Liver (tissue), 9 donors: ENCODE measurements around the gene OXCT1. TPM values are rescaled to one million over a fixed set of nuclear protein-coding genes. Genes with fewer than 3 reads are reported as not detected.

ENCODE experiments used
- DNase-seq: peaks from one replicate; pipeline ENCODE4 v3.0.0-alpha.2; 2017; ENCODE audit warnings: low spot score
- H3K27ac ChIP-seq, 2 donors: one replicate each; pipeline ENCODE4 v1.7.0; 2013; ENCODE audit warnings: inconsistent platforms in 2 of 2, low read length in 2 of 2, control low read depth in 1 of 2, low read depth in 1 of 2, mild to moderate bottlenecking in 1 of 2
- H3K27me3 ChIP-seq, 4 donors: one replicate each; pipeline versions ENCODE4 v1.6.1 to v1.7.0; 2013; ENCODE audit warnings: low read length in 3 of 4, inconsistent platforms in 1 of 4, mild to moderate bottlenecking in 1 of 4, moderate library complexity in 1 of 4; ENCODE audit not compliant: control insufficient read depth in 4 of 4, insufficient read depth in 4 of 4
- H3K36me3 ChIP-seq, 4 donors: one replicate each; pipeline versions ENCODE4 v1.6.1 to v1.7.0; 2013; ENCODE audit warnings: low read length in 3 of 4, mild to moderate bottlenecking in 3 of 4, low read depth in 1 of 4, moderate library complexity in 1 of 4; ENCODE audit not compliant: control insufficient read depth in 4 of 4, insufficient read depth in 3 of 4
- H3K4me1 ChIP-seq, 4 donors: one replicate each; pipeline versions ENCODE4 v1.6.1 to v1.7.0; 2013; ENCODE audit warnings: low read length in 3 of 4, mild to moderate bottlenecking in 3 of 4, moderate library complexity in 1 of 4; ENCODE audit not compliant: control insufficient read depth in 4 of 4, insufficient read depth in 4 of 4
- H3K4me3 ChIP-seq, 3 donors: one replicate each; pipeline versions ENCODE4 v1.6.1 to v1.7.0; 2013; ENCODE audit warnings: low read length in 3 of 3, control low read depth in 1 of 3, low read depth in 1 of 3, mild to moderate bottlenecking in 1 of 3
- H3K9ac ChIP-seq, 2 donors: one replicate each; pipeline ENCODE4 v1.7.0; 2013; ENCODE audit warnings: low read length in 2 of 2, mild to moderate bottlenecking in 2 of 2, moderate library complexity in 2 of 2, control low read depth in 1 of 2, low read depth in 1 of 2
- H3K9me3 ChIP-seq, 4 donors: one replicate each; pipeline versions ENCODE4 v1.6.1 to v1.7.0; 2013; ENCODE audit warnings: low read length in 3 of 4; ENCODE audit not compliant: control insufficient read depth in 4 of 4
- EGR1 ChIP-seq, 2 donors: IDR thresholded peaks; 2 replicates each; pipeline ENCODE4 v1.6.1; 2016 to 2018; ENCODE audit warnings: antibody characterized with exemption in 2 of 2, low read depth in 2 of 2
- FOXA2 ChIP-seq: IDR thresholded peaks from 2 replicates; pipeline ENCODE4 v1.6.1; 2016; ENCODE audit warnings: antibody characterized with exemption
- GABPA ChIP-seq, 2 donors: IDR thresholded peaks in 1 of 2; conservative IDR thresholded peaks in 1 of 2; 2 replicates each; pipeline ENCODE4 v1.6.1; 2016; ENCODE audit warnings: antibody characterized with exemption in 2 of 2, mild to moderate bottlenecking in 1 of 2, moderate library complexity in 1 of 2
- HNF4A ChIP-seq, 2 donors: conservative IDR thresholded peaks; 2 replicates each; pipeline ENCODE4 v1.6.1; 2016; ENCODE audit warnings: antibody characterized with exemption in 2 of 2, mild to moderate bottlenecking in 2 of 2
- HNF4G ChIP-seq: IDR thresholded peaks from 2 replicates; pipeline ENCODE4 v1.6.1; 2016; ENCODE audit warnings: antibody characterized with exemption
- JUND ChIP-seq, 2 donors: IDR thresholded peaks; 2 replicates each; pipeline ENCODE4 v1.6.1; 2016; ENCODE audit warnings: antibody characterized with exemption in 2 of 2
- NR2F2 ChIP-seq: IDR thresholded peaks from 2 replicates; pipeline ENCODE4 v1.6.1; 2016; ENCODE audit warnings: antibody characterized with exemption
- RAD21 ChIP-seq, 2 donors: IDR thresholded peaks; 2 replicates each; pipeline ENCODE4 v1.6.1; 2016; ENCODE audit warnings: antibody characterized with exemption in 2 of 2, mild to moderate bottlenecking in 2 of 2
- TAF1 ChIP-seq: conservative IDR thresholded peaks from 2 replicates; pipeline ENCODE4 v1.6.1; 2016; ENCODE audit warnings: antibody characterized with exemption, mild to moderate bottlenecking
- YY1 ChIP-seq: IDR thresholded peaks from 2 replicates; pipeline ENCODE4 v1.6.1; 2016; ENCODE audit warnings: antibody characterized with exemption, mild to moderate bottlenecking
- WGBS: extraction: QIAGEN DNeasy Blood & Tissue Kit; methylation state at CpG from one replicate; pipeline ENCODE4 v1.1.7; 2013; 5-methylcytosine and 5-hydroxymethylcytosine counted together
- polyA plus RNA-seq, 2 donors: library from polyadenylated mRNA; stranded (reverse) in 1 of 2; unstranded in 1 of 2; fragments of 200-250 nt in 1 of 2; fragments of >200 nt in 1 of 2; fragmentation: Nextera tagmentation in 1 of 2; extraction: Ambion mirVana in 1 of 2; gene quantifications; one replicate each; pipeline versions ENCODE4 v1.2.1 to v1.2.3, GENCODE V29; 2013 to 2015
- total RNA-seq, 2 donors: library from RNA; depleted of rRNA; stranded (reverse); fragments of >200 nt; gene quantifications; one replicate each; pipeline ENCODE4 v1.2.3, GENCODE V29; 2014
- TF ChIP-seq, protein P1 (sequence below): IDR thresholded peaks from 2 replicates; pipeline ENCODE4 v1.6.1; 2016; ENCODE audit warnings: antibody characterized with exemption
- TF ChIP-seq, protein P2 (sequence below): IDR thresholded peaks from 2 replicates; pipeline ENCODE4 v1.6.1; 2016; ENCODE audit warnings: antibody characterized with exemption
- TF ChIP-seq, protein P3 (sequence below): IDR thresholded peaks from 2 replicates; pipeline ENCODE4 v1.6.1; 2016; ENCODE audit warnings: antibody characterized with exemption
- donor health status: healthy.
- donor health status: healthy.
- donor health status: healthy.
- donor health status: healthy.
- donor health status: healthy.

The OXCT1 gene
- total and polyA plus RNA-seq, 4 donors = 0.72 to 10.7 (median 1.1) TPM

DNA sequence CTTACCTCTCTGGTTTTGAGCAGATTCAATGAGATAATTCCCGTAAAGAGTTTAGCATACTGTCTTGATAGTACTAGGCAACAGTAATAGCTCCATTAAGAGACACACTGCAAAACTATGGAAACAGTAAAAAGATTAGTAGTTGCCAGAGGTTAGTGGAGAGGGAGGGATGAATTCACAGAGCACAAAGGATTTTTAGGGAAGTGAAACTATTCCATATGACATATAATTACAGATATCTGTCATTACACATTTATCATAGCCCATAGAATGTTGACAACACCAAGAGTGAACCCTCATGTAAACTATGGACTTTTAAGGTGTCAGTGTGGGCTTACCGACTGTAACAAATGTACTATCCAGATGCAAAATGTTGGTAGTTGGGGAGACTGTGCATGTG is 183.5 kb downstream of the OXCT1 start:
- peaks cover 0 to 6% (median 0%) of the 10 kb centered on the region in 4 donors for H3K9me3 ChIP-seq
- TF ChIP-seq NR2F2 (no peak), FOXA2 (no peak)
- no peak overlapping the region for H3K27ac ChIP-seq
- H3K27me3 ChIP-seq = no peaks in the 10 kb centered on the region
- 87% methylated on average over 2 of the region's 2 CpGs for WGBS
- H3K4me3 ChIP-seq = no peak overlapping the region
- H3K4me1 ChIP-seq = no peaks in the 10 kb centered on the region
- H3K36me3 ChIP-seq = no peaks in the 10 kb centered on the region
- DNase-seq = no peak
- H3K9ac ChIP-seq = no peak overlapping the region

DNA sequence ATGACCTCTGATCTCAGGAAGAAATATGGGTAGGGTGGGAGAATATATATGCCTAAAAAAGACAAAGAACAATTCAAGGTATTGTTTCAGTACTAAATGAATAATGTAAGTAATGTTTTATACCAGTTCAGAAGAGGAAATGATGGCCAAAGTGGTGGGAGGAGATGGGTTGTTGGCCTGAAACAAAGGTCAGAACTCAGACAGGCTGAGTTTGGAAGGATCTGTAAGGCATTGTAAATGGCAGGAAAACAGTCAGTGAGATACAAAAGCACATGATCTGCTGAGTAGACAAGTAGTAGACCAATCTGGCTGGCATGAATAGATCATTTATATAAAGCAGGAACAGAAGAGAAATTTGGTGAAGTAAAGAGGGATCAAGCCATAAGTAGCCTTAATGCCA is 184.0 kb downstream of the OXCT1 start:
- no peak overlapping the region for H3K4me3 ChIP-seq
- no peaks in the 10 kb centered on the region for H3K36me3 ChIP-seq
- H3K9ac ChIP-seq = no peak overlapping the region
- H3K9me3 ChIP-seq = peaks cover 0 to 6% (median 0%) of the 10 kb centered on the region in 4 donors
- no peaks in the 10 kb centered on the region for H3K4me1 ChIP-seq
- DNase-seq = no peak
- H3K27me3 ChIP-seq = no peaks in the 10 kb centered on the region
- H3K27ac ChIP-seq = no peak overlapping the region
- TF ChIP-seq HNF4A (conservative IDR thresholded peaks at IDR 0.05) = no peak
- no peak for TF ChIP-seq NR2F2
- no peak for TF ChIP-seq JUND (IDR thresholded peaks at IDR 0.05)
- TF ChIP-seq GABPA (IDR thresholded peaks at IDR 0.05 in 1 of 2, conservative IDR thresholded peaks at IDR 0.05 in 1 of 2) = no peak

DNA sequence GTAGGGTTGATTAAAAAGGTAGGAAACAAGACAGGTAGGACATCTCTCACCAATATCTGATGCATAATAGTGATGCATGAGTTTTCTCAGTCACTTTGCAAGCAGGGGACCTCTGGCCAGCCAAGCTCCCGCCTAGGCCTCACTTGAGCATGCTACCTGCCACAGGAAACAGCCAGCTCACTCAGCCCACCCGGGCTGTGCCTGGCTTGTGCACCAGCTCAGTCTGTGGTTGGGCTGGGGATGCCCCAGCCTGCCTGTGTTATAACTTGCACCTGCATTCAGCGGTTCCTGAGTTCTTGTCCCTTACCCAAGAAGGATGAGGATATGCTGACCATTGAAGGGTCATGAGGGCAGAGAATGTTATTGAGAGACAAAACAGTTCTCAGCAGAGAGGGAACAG is 187.0 kb downstream of the OXCT1 start:
- Histone ChIP-seq H3K36me3 (no peaks in the 10 kb centered on the region), H3K4me3 (no peak overlapping the region), H3K27ac (no peak overlapping the region), H3K9me3 (peaks cover 0 to 5% (median 2%) of the 10 kb centered on the region in 4 donors), H3K4me1 (no peaks in the 10 kb centered on the region), H3K27me3 (no peaks in the 10 kb centered on the region), H3K9ac (no peak overlapping the region)
- 75% methylated on average over 3 of the region's 3 CpGs for WGBS
- no peak for TF ChIP-seq HNF4G
- no peak for TF ChIP-seq EGR1 (IDR thresholded peaks at IDR 0.05; ENCODE audit: low read depth in 2 of 2)
- no peak for TF ChIP-seq FOXA2
- TF ChIP-seq, protein P1, sequence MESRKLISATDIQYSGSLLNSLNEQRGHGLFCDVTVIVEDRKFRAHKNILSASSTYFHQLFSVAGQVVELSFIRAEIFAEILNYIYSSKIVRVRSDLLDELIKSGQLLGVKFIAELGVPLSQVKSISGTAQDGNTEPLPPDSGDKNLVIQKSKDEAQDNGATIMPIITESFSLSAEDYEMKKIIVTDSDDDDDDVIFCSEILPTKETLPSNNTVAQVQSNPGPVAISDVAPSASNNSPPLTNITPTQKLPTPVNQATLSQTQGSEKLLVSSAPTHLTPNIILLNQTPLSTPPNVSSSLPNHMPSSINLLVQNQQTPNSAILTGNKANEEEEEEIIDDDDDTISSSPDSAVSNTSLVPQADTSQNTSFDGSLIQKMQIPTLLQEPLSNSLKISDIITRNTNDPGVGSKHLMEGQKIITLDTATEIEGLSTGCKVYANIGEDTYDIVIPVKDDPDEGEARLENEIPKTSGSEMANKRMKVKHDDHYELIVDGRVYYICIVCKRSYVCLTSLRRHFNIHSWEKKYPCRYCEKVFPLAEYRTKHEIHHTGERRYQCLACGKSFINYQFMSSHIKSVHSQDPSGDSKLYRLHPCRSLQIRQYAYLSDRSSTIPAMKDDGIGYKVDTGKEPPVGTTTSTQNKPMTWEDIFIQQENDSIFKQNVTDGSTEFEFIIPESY = no peak
- TF ChIP-seq, protein P2, sequence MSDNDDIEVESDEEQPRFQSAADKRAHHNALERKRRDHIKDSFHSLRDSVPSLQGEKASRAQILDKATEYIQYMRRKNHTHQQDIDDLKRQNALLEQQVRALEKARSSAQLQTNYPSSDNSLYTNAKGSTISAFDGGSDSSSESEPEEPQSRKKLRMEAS = no peak
- no peak for TF ChIP-seq TAF1
- TF ChIP-seq, protein P3, sequence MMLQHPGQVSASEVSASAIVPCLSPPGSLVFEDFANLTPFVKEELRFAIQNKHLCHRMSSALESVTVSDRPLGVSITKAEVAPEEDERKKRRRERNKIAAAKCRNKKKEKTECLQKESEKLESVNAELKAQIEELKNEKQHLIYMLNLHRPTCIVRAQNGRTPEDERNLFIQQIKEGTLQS = no peak
- TF ChIP-seq RAD21 (IDR thresholded peaks at IDR 0.05) = no peak
- TF ChIP-seq YY1 = no peak
- no peak for TF ChIP-seq NR2F2
- no peak for DNase-seq

DNA sequence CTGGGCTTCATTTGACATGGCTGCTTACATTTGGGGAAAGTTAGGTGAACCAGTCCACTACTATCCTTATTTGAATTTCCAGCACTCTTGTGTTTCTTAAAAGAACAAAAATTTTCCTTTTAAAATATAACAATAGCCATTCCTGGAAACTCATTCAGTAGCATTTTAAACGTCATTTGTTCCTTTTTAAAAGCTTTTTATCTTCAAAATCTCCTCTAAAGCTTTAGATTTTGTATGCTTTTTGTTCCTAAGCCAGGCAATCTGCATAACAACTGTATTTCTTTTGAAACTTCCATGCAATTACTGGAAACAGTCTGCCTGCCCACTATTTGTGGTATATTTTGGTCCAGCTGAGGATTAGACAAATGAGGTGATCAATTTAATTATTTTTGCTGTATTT is 187.6 kb downstream of the OXCT1 start:
- Histone ChIP-seq H3K4me3 (no peak overlapping the region), H3K4me1 (no peaks in the 10 kb centered on the region), H3K27ac (no peak overlapping the region), H3K9me3 (peaks cover 0 to 5% (median 2%) of the 10 kb centered on the region in 4 donors), H3K36me3 (no peaks in the 10 kb centered on the region), H3K27me3 (no peaks in the 10 kb centered on the region), H3K9ac (no peak overlapping the region)
- DNase-seq = no peak
- WGBS = 66% methylated on average over 1 of the region's 1 CpG
- TF ChIP-seq, protein P2 = no peak
- TF ChIP-seq FOXA2 (no peak), HNF4A (conservative IDR thresholded peaks at IDR 0.05) (no peak)
